Left kidney (tissue), 2 donors: ENCODE data around the gene FAM118A. TPM values are rescaled to one million over a fixed set of nuclear protein-coding genes. Genes with fewer than 3 reads are reported as not detected.
"Not testable (repeated sequence)": the region's sequence is repeated elsewhere in the genome, so short reads cannot be mapped to it uniquely, and the experiment has no call there.

ENCODE experiments used
- DNase-seq: peaks from one replicate; pipeline ENCODE4 v3.0.0-alpha.2; 2013
- polyA plus RNA-seq: library from polyadenylated mRNA; unstranded; fragments of 120-200 nt; gene quantifications from one replicate; pipeline ENCODE4 v1.2.1, GENCODE V29; 2013; ENCODE audit not compliant: insufficient read length

The FAM118A gene
- polyA plus RNA-seq, 1 donor, result 33.1 TPM

- no peak for DNase-seq
Measured at GRCh38 chr22:45280587-45280980, 29.1 kb upstream of the FAM118A start.

GRCh38 chr22:45281010-45281409 is 28.7 kb upstream of the FAM118A start:
- no peak for DNase-seq

DNA sequence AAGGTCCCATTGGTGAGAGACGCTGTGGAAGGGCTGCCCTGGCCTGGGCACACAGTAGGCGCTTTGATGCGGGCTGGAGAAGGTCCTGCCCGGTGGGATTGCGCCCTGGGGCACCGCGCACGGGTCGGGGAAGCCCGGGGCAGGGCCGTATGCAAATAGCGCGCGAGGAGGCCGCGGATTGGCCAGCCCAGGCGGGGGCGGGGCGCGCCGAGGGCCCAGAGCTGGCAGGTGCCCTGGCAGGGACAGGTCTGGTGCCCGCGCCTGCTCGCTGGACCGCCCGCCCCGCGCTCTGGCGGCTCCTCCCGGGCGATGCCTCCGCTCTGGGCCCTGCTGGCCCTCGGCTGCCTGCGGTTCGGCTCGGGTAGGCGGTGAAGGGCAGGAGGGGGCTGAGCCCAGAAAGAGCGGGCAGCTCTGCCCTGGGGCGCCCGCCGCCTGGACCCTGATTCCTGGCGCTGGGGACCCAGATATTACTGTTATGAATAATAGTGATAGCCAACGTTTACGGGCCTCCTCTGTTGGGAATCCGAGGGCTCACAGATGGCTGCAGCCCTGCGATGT is 24.9 kb upstream of the FAM118A start, which contains the start of gene UPK3A:
TSS of gene UPK3A (plus strand) at position 245 of the 558 bp plus-strand sequence. CDS start at position 310, 65 bp downstream.
- DNase-seq, result no peak

GRCh38 chr22:45285263-45286058 is 24.3 kb upstream of the FAM118A start:
- DNase-seq, result no peak

- no peak for DNase-seq
Measured at GRCh38 chr22:45286854-45287551, 22.7 kb upstream of the FAM118A start.

- DNase-seq, result no peak
Measured at GRCh38 chr22:45290410-45290936, 19.3 kb upstream of the FAM118A start.

DNA sequence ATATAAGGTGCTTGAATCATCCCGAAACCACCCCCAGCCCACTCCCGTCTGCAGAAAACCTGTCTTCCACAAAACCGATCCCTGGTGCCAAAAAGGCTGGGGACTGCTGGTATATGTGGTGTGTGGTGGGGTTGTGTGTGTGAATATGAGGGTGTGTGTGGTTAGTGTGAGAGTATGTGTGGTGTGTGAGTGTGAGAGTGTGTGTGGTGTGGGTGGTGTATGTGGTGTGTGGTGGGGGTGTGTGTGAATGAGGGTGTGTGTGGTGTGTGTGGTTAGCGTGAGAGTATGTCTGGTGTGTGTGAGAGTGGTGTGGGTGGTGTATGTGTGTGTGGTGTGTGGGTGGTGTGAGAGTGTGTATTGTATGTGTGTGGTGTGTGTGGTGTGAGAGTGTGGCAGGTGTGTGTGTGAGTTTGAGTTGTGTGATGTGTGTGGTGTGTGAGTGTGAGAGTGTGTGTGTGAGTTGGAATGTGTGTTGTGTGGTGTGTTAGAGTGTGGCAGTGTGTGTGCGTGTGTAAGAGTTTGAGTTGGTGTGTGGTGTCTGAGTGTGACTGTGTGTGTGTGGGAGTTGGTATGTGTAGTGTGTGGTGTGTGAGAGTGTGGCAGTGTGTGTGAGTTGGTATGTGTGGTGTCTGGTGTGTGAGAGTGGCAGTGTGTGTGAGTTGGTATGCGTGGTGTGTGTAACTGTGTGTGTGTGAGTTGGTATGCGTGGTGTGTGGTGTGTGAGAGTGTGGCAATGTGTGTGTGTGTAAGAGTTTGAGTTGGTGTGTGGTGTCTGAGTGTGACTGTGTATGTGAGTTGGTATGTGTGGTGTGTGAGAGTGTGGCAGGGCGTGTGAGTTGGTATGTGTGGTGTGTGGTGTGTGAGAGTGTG is 18.4 kb upstream of the FAM118A start:
- no peak for DNase-seq

DNA sequence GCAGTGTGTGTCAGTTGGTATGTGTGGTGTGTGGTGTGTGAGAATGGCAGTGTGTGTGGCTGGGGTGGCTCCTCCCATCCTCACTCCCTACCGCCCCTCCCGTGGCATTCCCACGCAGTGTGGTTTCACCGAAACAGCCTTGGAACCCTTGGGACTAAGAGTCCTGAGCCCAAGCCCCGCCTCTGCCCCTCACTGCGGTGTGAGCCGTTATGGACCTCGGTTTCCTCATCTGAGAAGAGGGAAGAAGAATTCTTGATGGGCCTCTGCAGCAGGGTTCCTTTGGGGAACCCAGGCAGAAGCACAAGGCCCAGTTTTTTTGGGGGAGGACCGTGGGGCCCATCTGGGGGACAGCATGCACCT is 17.8 kb upstream of the FAM118A start:
- DNase-seq, result no peak

DNA sequence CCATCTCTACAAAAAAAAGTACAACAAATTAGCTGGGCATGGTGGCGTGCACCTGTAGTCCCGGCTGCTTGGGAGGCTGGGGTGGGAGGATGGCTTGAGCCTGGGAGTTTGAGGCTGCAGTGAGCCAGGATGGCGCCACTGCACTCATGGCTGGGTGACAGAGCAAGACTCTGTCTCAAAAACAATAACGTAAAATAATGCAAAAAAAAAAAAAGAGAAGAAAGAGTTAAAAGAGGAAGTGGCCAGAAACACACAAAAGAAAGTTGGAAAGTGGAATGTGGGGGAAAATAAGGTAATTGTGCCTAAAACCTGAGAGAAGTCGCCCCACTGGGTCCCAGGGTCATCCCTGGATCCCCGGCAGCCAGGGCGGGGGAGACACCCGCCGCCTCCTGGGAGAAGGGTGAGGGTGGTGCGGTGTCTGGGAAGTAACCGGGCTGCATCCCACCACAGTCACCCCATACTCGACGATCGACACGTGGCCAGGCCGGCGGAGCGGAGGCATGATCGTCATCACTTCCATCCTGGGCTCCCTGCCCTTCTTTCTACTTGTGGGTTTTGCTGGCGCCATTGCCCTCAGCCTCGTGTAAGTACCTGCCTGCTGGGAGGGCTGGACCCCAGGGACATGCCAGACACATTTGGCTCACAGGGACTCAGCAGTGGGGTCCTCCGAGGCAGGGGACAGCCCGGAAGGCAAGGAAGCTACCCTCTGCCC is 16.8 kb upstream of the FAM118A start:
- DNase-seq, result no peak

GRCh38 chr22:45294030-45294429 is 15.7 kb upstream of the FAM118A start:
- no peak for DNase-seq

GRCh38 chr22:45295004-45295403 is 14.7 kb upstream of the FAM118A start:
- DNase-seq, result not testable (repeated sequence)

GRCh38 chr22:45295492-45295891 is 14.2 kb upstream of the FAM118A start:
- DNase-seq, result no peak

GRCh38 chr22:45296628-45297297 is 13.0 kb upstream of the FAM118A start:
- no peak for DNase-seq

GRCh38 chr22:45298934-45299505 is 10.7 kb upstream of the FAM118A start:
- DNase-seq, result no peak

GRCh38 chr22:45302751-45303150 is 7.0 kb upstream of the FAM118A start:
- DNase-seq, result no peak

GRCh38 chr22:45303181-45303580 is 6.6 kb upstream of the FAM118A start:
- DNase-seq, result no peak

- no peak for DNase-seq
Measured at GRCh38 chr22:45304971-45305370, 4.8 kb upstream of the FAM118A start.

DNA sequence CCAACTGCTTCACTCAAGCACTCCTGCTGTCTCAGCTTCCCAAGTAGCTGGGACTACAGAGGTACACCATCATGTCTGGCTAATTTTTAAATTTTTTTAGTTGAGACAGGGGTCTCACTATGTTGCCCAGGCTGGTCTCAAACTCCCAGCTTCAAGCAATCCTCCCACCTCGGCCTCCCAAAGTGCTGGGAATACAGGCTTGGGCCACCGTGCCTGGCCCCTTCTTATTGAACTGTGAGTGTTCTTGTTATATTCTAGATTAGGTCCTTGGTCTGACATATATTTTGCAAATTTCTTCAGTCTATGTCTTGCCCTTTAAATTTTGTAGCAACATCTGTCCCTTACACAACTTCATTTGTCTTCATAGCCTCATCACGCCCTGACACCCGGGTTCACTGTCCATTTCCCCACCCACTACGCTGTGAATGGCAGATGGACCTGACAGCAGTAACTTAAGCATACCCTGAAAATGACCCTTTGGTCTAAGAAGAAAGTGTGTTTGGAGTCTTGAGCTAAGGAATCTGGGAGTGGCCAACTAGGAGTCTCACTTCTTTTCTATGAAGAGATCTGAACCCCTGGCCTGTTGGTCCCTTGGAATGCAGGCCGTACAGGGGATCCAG is 4.2 kb upstream of the FAM118A start:
- no peak for DNase-seq

DNA sequence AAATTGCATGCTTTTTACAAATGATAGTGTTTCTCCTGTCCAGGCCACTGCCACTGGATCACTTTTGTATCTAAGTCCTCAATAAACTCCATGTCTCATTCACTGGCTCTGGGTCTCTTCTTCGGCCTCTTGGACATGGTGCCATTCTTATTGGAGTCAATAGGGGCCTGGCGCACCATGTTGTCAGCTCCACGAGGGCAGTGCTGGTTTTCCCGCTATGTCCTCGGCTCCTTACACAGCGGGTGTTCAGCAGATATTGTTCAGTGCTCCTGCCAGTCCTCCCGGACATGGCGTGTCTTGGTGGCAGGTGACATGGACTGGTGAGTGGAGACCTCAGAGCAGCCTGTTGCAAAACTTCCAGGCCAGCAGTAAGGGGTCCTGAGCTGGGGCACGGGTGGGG is 3.6 kb upstream of the FAM118A start:
- DNase-seq, result no peak

DNA sequence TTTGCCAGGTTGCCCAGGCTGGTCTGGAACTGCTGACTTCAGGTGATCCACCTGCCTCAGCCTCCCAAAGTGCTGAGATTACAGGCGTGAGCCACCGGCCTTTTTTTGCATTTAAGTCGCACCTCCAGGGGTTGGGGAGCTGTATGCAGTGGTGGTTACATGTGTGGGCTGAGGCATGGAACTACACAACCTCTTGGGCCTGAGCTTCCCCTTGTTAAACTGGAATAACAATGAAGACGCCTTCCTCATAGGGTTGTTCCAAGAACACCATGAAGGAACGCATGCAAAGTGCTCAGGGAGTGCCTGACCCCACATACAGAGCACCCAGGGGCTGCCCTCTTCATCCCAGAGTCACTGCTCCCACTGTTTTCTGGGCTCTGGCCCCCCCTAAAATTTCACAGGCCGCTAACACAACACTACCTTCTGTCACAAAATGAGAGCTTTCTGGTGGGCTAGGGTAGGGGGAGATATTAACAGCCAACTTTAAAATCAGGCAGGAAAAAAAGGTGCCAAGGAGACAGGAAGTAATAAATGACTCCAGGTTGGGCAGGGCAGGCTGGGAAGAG is 1.3 kb upstream of the FAM118A start:
- no peak for DNase-seq
